ENCODE data around the gene ZNF18. TPM values are rescaled to one million over a fixed set of nuclear protein-coding genes. Genes with fewer than 3 reads are reported as not detected.

Gene ZNF18
- total RNA-seq, 2 donors from 2014 or later = 10.9 to 13.1 TPM

DNA sequence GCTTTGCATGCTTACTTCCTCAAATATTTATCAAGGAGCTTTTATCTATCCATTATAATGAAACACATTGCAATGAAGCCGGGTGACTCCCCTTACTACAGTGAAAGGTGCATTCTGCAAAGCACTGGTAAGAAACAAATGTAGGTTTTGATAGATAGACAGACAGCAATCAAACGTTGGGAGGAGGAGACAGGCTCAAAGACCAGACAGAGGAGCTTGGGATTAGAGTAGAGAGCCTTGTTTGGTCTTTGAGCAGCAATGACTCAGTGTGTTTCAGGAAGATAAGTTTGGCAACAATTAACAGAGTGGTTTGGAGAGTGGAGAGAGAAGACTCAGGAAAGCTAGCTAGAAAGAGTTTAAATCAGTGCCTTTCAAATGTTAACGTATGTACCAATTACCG lies 68.8 kb downstream of the ZNF18 start:
- DNase-seq (no peak), ATAC-seq (replicated peaks in 1 of 2) (no peak)
- H3K27ac Mint-ChIP-seq = no peak overlapping the region
- no peaks in the 10 kb centered on the region for H3K4me1 Mint-ChIP-seq (ENCODE audit: low read depth)
- no peak overlapping the region for H3K4me3 Mint-ChIP-seq
- peaks cover 0 to 6% of the 10 kb centered on the region in 2 donors for H3K9me3 Mint-ChIP-seq
- H3K27me3 Mint-ChIP-seq (ENCODE audit: low read depth) = peaks cover 7% of the 10 kb centered on the region
- no peaks in the 10 kb centered on the region for H3K36me3 Mint-ChIP-seq (ENCODE audit: insufficient read depth in 2 of 2)

Other genes with a start within 250 kb of the ZNF18 start
- gene MAP2K4, start 23.4 kb upstream of the ZNF18 start, total RNA-seq = 10 to 100 TPM; 24.9 to 29.1 TPM